ENCODE results near the gene CYB5RL.
"Not testable (repeated sequence)": the region's sequence is repeated elsewhere in the genome, so short reads cannot be mapped to it uniquely, and the experiment has no call there.

- not testable (repeated sequence) for TF ChIP-seq POLR2AphosphoS5 (IDR thresholded peaks at IDR 0.05; ENCODE audit: low read depth, low read length); TAF1 (IDR thresholded peaks at IDR 0.05; ENCODE audit: borderline replicate concordance, low read depth, low read length)
Observed at GRCh38 chr1:54166357-54166756, 33.5 kb downstream of the CYB5RL start.

All from GM12892 (cell line).